Activated T-cell treated with anti-CD3 and anti-CD28 coated beads, Interleukin-2, amount 50 U/mL, for 24 hours (primary cell): ENCODE results near the gene BACE2.

Experiments used
- DNase-seq: peaks from one replicate; pipeline ENCODE4 v3.0.0-alpha.2; 2020
- H3K27ac Mint-ChIP-seq: 2 replicates; pipeline ENCODE4 v1.8.0; 2020; ENCODE audit warnings: mild to moderate bottlenecking, mixed read lengths
- H3K27me3 Mint-ChIP-seq: 2 replicates; pipeline ENCODE4 v1.8.0; 2020; ENCODE audit warnings: mixed read lengths
- H3K36me3 Mint-ChIP-seq: 2 replicates; pipeline ENCODE4 v1.8.0; 2020; ENCODE audit warnings: low read depth, mixed read lengths
- H3K4me1 Mint-ChIP-seq: 2 replicates; pipeline ENCODE4 v1.8.0; 2020; ENCODE audit warnings: low read depth, mixed read lengths
- H3K4me3 Mint-ChIP-seq: 2 replicates; pipeline ENCODE4 v1.8.0; 2020; ENCODE audit warnings: mild to moderate bottlenecking, moderate library complexity, mixed read lengths
- H3K9me3 Mint-ChIP-seq: 2 replicates; pipeline ENCODE4 v1.8.0; 2020; ENCODE audit warnings: mixed read lengths

The BACE2 gene

DNA sequence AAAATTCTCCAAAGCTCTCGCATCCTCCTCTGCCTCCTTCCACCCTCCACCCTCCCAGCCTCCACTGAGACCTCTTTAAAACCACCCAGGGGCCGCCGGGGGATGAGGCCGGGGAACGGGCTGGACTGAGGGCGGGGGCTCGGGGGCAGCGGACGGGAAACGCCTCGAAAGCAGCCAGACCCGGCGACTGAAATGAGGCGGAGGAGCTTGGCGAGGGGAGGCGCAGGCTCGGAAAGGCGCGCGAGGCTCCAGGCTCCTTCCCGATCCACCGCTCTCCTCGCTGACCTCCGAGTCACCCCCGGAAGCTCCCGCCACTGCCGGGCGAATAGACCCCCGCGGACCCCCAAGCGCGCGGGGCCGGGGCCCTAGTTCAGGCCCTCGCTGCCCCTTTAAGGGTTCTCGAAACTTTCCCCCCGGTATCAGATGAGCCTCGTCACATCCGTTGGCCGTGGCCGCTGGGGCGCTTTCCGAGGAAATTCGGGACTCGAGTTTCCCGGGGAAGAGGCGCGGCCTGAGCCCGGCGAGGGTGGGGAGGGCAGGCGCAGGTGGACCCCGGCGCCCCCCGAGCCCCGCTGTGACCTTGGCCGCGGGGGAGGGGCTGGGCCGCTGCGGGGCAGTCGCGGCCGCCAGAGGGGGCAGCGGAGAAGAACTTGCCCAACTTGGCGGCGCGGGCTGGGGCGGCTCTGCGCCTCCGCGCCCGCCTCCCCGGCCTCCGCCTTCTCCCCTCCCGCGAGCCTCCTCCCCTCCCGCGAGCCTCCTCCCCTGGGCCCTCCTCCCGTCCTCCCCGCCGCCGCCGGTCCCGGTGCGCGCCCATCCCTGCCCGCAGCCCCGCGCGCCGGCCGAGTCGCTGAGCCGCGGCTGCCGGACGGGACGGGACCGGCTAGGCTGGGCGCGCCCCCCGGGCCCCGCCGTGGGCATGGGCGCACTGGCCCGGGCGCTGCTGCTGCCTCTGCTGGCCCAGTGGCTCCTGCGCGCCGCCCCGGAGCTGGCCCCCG, at the start of gene BACE2:
Gene BACE2 (plus strand): TSS at position 813 of the 995 bp plus-strand sequence. CDS start 104 bp downstream, at position 917.
- Mint-ChIP-seq H3K9me3 (no peaks in the 10 kb centered on the region), H3K27me3 (peaks cover 67% of the 10 kb centered on the region), H3K36me3 (no peaks in the 10 kb centered on the region), H3K27ac (no peak within 1 kb of the TSS), H3K4me3 (peak within 1 kb of the TSS; percentile 68), H3K4me1 (peaks cover 5% of the 10 kb centered on the region)
- DNase-seq: peak; percentile 58

DNA sequence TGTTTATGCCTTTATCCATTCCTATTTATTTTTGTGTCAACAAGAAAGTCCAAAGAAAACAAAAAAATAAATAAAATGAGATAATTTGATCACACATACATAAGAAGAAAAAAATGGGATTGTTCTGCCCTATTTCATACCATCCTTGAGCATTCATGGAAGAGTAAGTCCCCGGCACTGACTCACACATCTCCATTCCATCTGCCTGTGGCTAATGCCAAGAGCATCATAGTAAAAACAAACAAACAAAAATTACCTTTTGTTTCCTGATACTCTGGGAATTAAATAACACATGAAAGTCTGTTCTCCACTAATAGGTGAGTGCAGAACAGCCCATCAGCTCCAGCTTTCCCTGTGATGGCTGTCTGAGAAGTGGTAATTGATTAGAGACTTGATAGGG, 48.1 kb upstream of the BACE2 start:
- no peaks in the 10 kb centered on the region for H3K9me3 Mint-ChIP-seq
- H3K36me3 Mint-ChIP-seq: no peaks in the 10 kb centered on the region
- H3K4me1 Mint-ChIP-seq: no peaks in the 10 kb centered on the region
- peaks cover 14% of the 10 kb centered on the region for H3K27me3 Mint-ChIP-seq
- H3K4me3 Mint-ChIP-seq: no peak overlapping the region
- DNase-seq: no peak
- no peak overlapping the region for H3K27ac Mint-ChIP-seq

DNA sequence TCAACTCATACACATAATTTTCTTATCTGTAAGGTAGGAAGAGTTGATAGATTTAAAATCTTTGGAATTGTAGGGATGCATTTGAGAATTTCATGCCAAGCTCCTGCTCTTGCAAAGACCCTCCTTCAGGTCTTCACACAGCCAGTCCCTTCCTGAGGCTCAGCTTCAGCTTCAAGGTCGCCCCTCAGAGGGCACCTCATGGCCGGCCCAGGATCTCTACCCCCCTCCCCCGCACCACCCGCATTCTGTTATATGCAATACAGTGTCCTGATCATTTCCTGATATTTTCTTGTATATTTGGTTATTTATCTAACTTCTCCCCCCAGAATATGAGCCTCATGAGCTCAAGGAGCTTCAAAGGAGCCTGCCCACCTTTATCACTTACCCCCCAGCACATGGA, 47.0 kb upstream of the BACE2 start:
- H3K27ac Mint-ChIP-seq: no peak overlapping the region
- no peak for DNase-seq
- H3K36me3 Mint-ChIP-seq: no peaks in the 10 kb centered on the region
- no peak overlapping the region for H3K4me3 Mint-ChIP-seq
- no peaks in the 10 kb centered on the region for H3K9me3 Mint-ChIP-seq
- H3K27me3 Mint-ChIP-seq: peaks cover 14% of the 10 kb centered on the region
- no peaks in the 10 kb centered on the region for H3K4me1 Mint-ChIP-seq

DNA sequence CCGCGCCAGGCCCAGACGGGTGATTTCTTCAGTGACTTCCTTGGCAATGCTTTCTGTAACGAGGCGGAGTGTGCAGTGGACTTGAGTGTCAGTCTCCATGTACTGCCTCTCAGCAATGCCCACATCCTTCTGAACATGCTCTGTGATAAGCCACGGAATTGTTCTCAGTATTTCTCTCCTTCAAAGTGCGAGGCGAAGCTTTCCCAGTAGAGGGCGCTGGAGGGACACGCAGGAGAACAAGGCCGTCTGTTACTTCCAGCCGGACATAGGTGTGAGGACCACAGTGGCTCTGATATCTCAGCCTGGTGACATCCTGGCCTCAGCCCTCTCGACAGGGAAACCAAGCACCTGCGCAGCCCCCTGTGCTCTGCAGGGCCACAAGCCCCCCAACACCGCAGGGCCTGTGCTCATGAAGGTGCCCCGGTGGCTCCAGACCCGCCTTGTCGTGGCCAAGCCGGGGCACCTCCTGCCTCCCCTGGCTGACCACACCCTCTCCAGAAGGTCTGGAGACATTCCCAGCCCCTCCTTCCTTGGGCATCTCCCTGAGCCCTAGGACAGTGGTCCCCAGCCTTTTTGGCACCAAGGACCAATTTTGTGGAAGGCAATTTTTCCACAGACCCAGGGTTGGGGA, 46.1 kb upstream of the BACE2 start:
- H3K4me3 Mint-ChIP-seq: no peak overlapping the region
- peak; percentile 63 for DNase-seq

DNA sequence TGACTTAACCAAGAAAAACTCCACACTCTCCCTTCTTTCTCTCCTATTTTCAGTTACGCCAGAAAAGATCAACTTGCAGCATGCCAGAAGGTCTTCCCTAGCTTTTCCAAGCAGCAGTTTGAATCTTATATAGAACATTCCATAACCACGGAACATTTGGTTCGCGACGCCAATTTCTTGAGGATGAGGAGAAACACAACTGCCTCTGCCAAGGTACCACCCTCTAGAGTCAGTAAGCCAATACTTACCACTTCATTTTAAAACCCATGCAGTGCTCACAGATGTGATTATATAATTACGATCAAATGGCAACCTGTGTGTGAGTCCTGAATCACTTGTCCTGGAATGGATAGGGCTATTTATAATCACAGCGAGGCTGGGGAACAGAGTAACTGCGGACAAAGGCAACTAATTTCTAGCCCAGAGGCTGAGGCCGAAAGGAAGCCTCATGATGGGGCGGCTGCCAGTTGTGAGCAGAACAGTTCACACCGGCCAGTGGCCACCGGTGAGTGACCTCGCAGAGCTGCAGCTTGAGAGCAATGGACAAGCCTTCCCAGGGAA, 43.2 kb upstream of the BACE2 start:
- Mint-ChIP-seq H3K9me3 (peaks cover 11% of the 10 kb centered on the region), H3K27ac (no peak overlapping the region), H3K4me3 (no peak overlapping the region), H3K4me1 (no peaks in the 10 kb centered on the region), H3K27me3 (peaks cover 30% of the 10 kb centered on the region), H3K36me3 (no peaks in the 10 kb centered on the region)
- DNase-seq: no peak

More for the DNA sequence above, 46.1 kb upstream of the BACE2 start:
- Mint-ChIP-seq H3K36me3 (no peaks in the 10 kb centered on the region), H3K4me1 (no peaks in the 10 kb centered on the region), H3K27me3 (peaks cover 17% of the 10 kb centered on the region), H3K9me3 (no peaks in the 10 kb centered on the region), H3K27ac (no peak overlapping the region)

DNA sequence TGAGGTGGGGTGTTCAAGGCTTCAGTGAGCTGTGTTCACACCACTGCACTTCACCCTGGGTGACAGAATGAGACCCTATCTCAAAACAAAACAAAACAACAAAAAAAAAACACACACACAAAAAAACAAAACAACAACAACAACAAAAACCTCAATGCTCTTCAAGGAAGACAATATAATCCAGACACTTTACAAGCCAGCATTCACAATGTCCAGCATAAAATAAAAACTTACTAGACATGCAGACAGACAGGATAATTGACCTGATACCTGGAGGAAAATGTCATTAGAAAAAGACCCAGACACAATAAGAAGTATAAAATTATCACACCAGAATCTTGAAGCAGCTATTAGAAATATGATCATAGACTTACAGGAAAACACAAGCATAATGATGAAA, 39.0 kb upstream of the BACE2 start:
- Mint-ChIP-seq H3K9me3 (peaks cover 11% of the 10 kb centered on the region), H3K27ac (no peak overlapping the region), H3K36me3 (no peaks in the 10 kb centered on the region), H3K4me1 (no peaks in the 10 kb centered on the region), H3K27me3 (peaks cover 25% of the 10 kb centered on the region), H3K4me3 (no peak overlapping the region)
- no peak for DNase-seq

GRCh38 chr21:41130883-41131282, 37.1 kb upstream of the BACE2 start:
- H3K4me3 Mint-ChIP-seq: no peak overlapping the region
- no peaks in the 10 kb centered on the region for H3K36me3 Mint-ChIP-seq
- no peak for DNase-seq
- H3K9me3 Mint-ChIP-seq: peaks cover 11% of the 10 kb centered on the region
- H3K27ac Mint-ChIP-seq: no peak overlapping the region
- peaks cover 29% of the 10 kb centered on the region for H3K27me3 Mint-ChIP-seq
- no peaks in the 10 kb centered on the region for H3K4me1 Mint-ChIP-seq

DNA sequence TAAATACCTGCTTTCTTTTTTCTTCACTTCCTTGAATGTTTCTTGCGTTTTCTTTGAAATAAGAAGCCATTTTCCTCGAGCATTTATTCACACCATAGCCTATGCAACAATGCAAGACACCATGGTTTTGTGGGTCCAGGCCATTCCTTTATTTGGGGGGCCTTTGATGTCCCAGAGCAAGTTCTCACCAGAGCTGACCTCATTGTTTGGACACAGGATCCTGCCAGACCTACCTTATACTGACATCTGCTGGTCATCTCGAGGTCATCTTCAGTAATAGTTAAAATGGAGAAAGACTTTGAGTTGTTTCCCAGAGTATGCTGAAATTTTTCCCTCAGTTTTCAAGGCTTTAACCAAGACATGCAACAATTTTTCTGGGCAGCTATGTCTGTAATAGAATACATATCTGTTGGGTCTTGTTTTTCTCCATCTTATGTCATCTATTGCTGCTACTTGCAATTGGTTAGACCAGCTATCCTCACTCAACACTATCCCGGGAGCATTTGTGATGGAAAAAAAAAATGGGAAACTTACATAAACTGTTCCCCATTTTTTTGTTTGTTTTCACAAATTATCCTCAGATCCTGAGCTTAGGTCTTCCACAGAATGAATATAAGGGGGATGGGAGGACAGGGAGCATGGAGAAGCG, 34.0 kb upstream of the BACE2 start:
- Mint-ChIP-seq H3K36me3 (no peaks in the 10 kb centered on the region), H3K9me3 (peaks cover 5% of the 10 kb centered on the region), H3K27me3 (peaks cover 18% of the 10 kb centered on the region), H3K4me3 (no peak overlapping the region), H3K27ac (no peak overlapping the region), H3K4me1 (no peaks in the 10 kb centered on the region)
- DNase-seq: no peak

GRCh38 chr21:41135746-41136145, 32.2 kb upstream of the BACE2 start:
- Mint-ChIP-seq H3K27ac (no peak overlapping the region), H3K9me3 (no peaks in the 10 kb centered on the region), H3K4me3 (no peak overlapping the region), H3K36me3 (no peaks in the 10 kb centered on the region), H3K27me3 (peaks cover 11% of the 10 kb centered on the region), H3K4me1 (no peaks in the 10 kb centered on the region)
- DNase-seq: no peak

DNA sequence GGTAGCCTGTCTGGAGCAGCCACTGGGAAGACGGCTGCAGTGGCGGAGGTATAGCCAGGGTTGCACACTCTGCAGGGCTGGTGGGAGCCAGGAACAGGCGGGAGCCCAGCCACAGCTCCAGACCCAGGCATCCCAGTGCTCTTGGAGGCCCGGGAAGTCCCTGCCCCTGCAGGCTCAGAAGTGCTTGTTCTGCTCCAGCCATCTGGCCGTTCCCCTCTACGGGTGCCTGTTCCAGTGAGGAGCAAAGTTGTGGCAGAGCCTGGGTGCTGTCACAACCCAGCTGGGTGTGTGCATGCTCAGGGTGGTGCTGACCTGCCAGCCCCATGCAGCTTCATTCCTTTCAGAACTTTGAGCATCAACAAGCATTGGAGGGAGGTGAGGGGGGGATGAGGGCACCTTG, 31.7 kb upstream of the BACE2 start:
- peaks cover 11% of the 10 kb centered on the region for H3K27me3 Mint-ChIP-seq
- no peak overlapping the region for H3K4me3 Mint-ChIP-seq

GRCh38 chr21:41137401-41137800, 30.6 kb upstream of the BACE2 start:
- Mint-ChIP-seq H3K4me3 (no peak overlapping the region), H3K36me3 (no peaks in the 10 kb centered on the region), H3K27me3 (peaks cover 9% of the 10 kb centered on the region), H3K9me3 (no peaks in the 10 kb centered on the region), H3K4me1 (no peaks in the 10 kb centered on the region), H3K27ac (no peak overlapping the region)
- DNase-seq: no peak

More for the DNA sequence above, 31.7 kb upstream of the BACE2 start:
- Mint-ChIP-seq H3K4me1 (no peaks in the 10 kb centered on the region), H3K9me3 (no peaks in the 10 kb centered on the region), H3K36me3 (no peaks in the 10 kb centered on the region), H3K27ac (no peak overlapping the region)
- DNase-seq: no peak

DNA sequence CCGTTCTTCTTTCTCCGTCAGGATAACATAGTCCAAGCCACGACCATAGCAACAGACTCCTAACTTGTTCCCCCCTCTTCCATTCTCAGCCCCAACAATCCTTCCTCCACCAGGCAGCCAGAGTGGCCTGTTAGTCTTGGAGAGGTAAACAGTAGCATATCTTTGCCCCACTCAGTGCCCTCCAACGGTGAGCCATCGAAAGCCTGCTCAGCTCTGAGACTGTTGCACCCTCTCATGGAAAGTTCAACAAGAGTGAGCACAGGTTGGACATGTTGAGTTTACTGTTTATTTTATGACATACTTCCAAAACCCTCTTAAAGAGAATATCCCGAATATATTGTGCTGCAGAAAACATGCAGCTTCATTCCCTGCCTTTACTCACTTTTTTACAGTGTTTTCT, 30.1 kb upstream of the BACE2 start:
- DNase-seq: no peak
- Mint-ChIP-seq H3K4me3 (no peak overlapping the region), H3K27me3 (peaks cover 9% of the 10 kb centered on the region), H3K9me3 (no peaks in the 10 kb centered on the region), H3K36me3 (no peaks in the 10 kb centered on the region), H3K4me1 (no peaks in the 10 kb centered on the region), H3K27ac (no peak overlapping the region)

DNA sequence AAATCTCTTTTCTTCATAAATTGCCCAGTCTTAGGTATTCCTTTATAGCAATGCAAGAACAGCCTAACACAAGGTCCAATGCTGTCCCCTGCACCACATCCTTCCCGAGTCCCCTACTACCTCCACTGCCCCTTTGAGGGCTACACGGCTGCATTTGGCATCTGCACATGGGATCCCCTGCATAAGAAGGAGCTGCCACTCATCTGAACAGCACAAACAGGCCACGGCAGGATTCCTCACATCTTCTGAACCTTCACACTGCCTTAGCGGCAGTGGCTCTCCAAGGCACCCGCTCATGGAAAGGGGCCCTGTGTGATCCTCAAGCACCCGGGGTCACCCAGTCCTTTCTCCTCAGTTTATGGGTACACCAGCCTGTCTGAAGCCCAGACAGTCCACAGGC, 29.2 kb upstream of the BACE2 start:
- Mint-ChIP-seq H3K4me3 (no peak overlapping the region), H3K27ac (no peak overlapping the region), H3K27me3 (peaks cover 14% of the 10 kb centered on the region), H3K9me3 (no peaks in the 10 kb centered on the region), H3K36me3 (no peaks in the 10 kb centered on the region), H3K4me1 (no peaks in the 10 kb centered on the region)
- no peak for DNase-seq

- Mint-ChIP-seq H3K4me1 (no peaks in the 10 kb centered on the region), H3K36me3 (no peaks in the 10 kb centered on the region), H3K27ac (no peak overlapping the region), H3K27me3 (peaks cover 19% of the 10 kb centered on the region), H3K9me3 (no peaks in the 10 kb centered on the region), H3K4me3 (no peak overlapping the region)
- no peak for DNase-seq
Observed at GRCh38 chr21:41139275-41139674, 28.7 kb upstream of the BACE2 start.
